H1 (cell line): Measurements from ENCODE around the gene GNG7. TPM values are rescaled to one million over a fixed set of nuclear protein-coding genes. Genes with fewer than 3 reads are reported as not detected.

Experiments used
- CTCF ChIA-PET: fragments of 300-600 bp; sonication (Branson Sonifier 250); formaldehyde crosslinking; loops from one replicate; lab custom pipeline; 2021; ENCODE audit not compliant: partially characterized antibody; lab: Charles Lee
- POLR2A ChIA-PET: fragments of 300-600 bp; sonication (Branson Sonifier 250); formaldehyde crosslinking; loops from one replicate; lab custom pipeline; 2021; ENCODE audit warnings: inconsistent platforms; ENCODE audit not compliant: partially characterized antibody; lab: Charles Lee
- DNase-seq, 2 experiments: peaks; one replicate each; pipeline versions ENCODE4 v3.0.0 to v3.0.0-alpha.2; 2010 to 2022; ENCODE audit warnings: low spot score in 2 of 2, low read depth in 1 of 2, mixed read lengths in 1 of 2
- FAIRE-seq: peaks from 2 replicates; lab custom pipeline; 2011; peaks lifted over from hg19 to GRCh38; lab: Jason Lieb, UNC
- H2AFZ ChIP-seq: 2 replicates; pipeline ENCODE4 v1.8.1; 2012; ENCODE audit warnings: low read length, inconsistent platforms
- H2AK5ac ChIP-seq: 2 replicates; pipeline ENCODE4 v1.6.1; 2013; ENCODE audit warnings: low read depth, low read length
- H2BK120ac ChIP-seq: replicated peaks from 2 replicates; pipeline ENCODE3; 2013; ENCODE audit warnings: low read depth, low read length, inconsistent platforms
- H2BK12ac ChIP-seq: 2 replicates; pipeline ENCODE4 v1.6.1; 2013; ENCODE audit warnings: low read depth, low read length
- H2BK15ac ChIP-seq: 2 replicates; pipeline ENCODE4 v1.6.1; 2013; ENCODE audit warnings: low read length
- H2BK20ac ChIP-seq: 2 replicates; pipeline ENCODE4 v1.6.1; 2013; ENCODE audit warnings: low read length
- H2BK5ac ChIP-seq: 2 replicates; pipeline ENCODE4 v1.6.1; 2013; ENCODE audit warnings: low read depth, low read length
- H3K14ac ChIP-seq: 2 replicates; pipeline ENCODE4 v1.6.1; 2013; ENCODE audit warnings: inconsistent platforms; ENCODE audit not compliant: insufficient read length
- H3K18ac ChIP-seq: 2 replicates; pipeline ENCODE4 v1.6.1; 2013; ENCODE audit warnings: low read length; ENCODE audit errors: extremely low read depth
- H3K23ac ChIP-seq: 2 replicates; pipeline ENCODE4 v1.6.1; 2013; ENCODE audit warnings: inconsistent platforms; ENCODE audit not compliant: insufficient read length
- H3K23me2 ChIP-seq: 2 replicates; pipeline ENCODE4 v1.6.1; 2013; ENCODE audit warnings: low read depth, low read length
- H3K27ac ChIP-seq: 2 replicates; pipeline ENCODE4 v1.6.1; 2011; ENCODE audit warnings: low read depth, low read length, inconsistent platforms
- H3K27me3 ChIP-seq, 4 experiments: replicated peaks in 1 of 4; 1 replicate in 1 of 4; 2 replicates in 3 of 4; pipeline versions ENCODE4 v1.6.1 to v1.8.1; 2011 to 2013; ENCODE audit warnings: low read length in 3 of 4, mild to moderate bottlenecking in 3 of 4, inconsistent platforms in 2 of 4, mixed read lengths in 2 of 4, moderate library complexity in 1 of 4; ENCODE audit not compliant: control insufficient read depth in 3 of 4, insufficient read depth in 3 of 4; ENCODE audit errors: extremely low read depth in 1 of 4
- H3K36me3 ChIP-seq, 4 experiments: 2 replicates each; pipeline versions ENCODE4 v1.6.1 to v1.8.1; 2011 to 2013; ENCODE audit warnings: mild to moderate bottlenecking in 4 of 4, low read length in 3 of 4, moderate library complexity in 2 of 4, control low read depth in 1 of 4, inconsistent platforms in 1 of 4; ENCODE audit not compliant: insufficient read depth in 4 of 4, control insufficient read depth in 2 of 4
- H3K4ac ChIP-seq: replicated peaks from 2 replicates; pipeline ENCODE3; 2013; ENCODE audit warnings: low read length, low read depth, mixed read lengths, inconsistent platforms; ENCODE audit not compliant: insufficient read length
- H3K4me1 ChIP-seq, 4 experiments: replicated peaks in 1 of 4; 1 replicate in 1 of 4; 2 replicates in 3 of 4; pipeline versions ENCODE4 v1.6.1 to v1.8.1; 2011 to 2013; ENCODE audit warnings: low read length in 3 of 4, inconsistent platforms in 2 of 4, mixed read lengths in 1 of 4; ENCODE audit not compliant: insufficient read depth in 4 of 4, control insufficient read depth in 3 of 4
- H3K4me2 ChIP-seq, 2 experiments: 2 replicates each; pipeline versions ENCODE4 v1.6.1 to v1.8.1; 2011 to 2013; ENCODE audit warnings: low read depth in 2 of 2, low read length in 2 of 2, control low read depth in 1 of 2, inconsistent platforms in 1 of 2, mild to moderate bottlenecking in 1 of 2; ENCODE audit not compliant: insufficient read depth in 1 of 2
- H3K4me3 ChIP-seq, 4 experiments: fragments of 200-600, 300-600 bp in 1 of 4; sonication (generic), shearing (Covaris generic), sonication (Bioruptor Twin) in 1 of 4; 2 replicates each; pipeline versions ENCODE4 v1.5.1 to v1.8.1; 2011 to 2016; ENCODE audit warnings: low read length in 4 of 4, low read depth in 3 of 4, control low read depth in 2 of 4, inconsistent platforms in 2 of 4, mild to moderate bottlenecking in 2 of 4, mixed read lengths in 1 of 4, moderate library complexity in 1 of 4; ENCODE audit not compliant: insufficient read depth in 2 of 4; ENCODE audit errors: extremely low read depth in 1 of 4
- H3K56ac ChIP-seq: replicated peaks from 2 replicates; pipeline ENCODE3; 2013; ENCODE audit warnings: low read depth, mild to moderate bottlenecking, mixed read lengths, low read length, inconsistent platforms; ENCODE audit not compliant: insufficient read length
- H3K79me1 ChIP-seq: 2 replicates; pipeline ENCODE4 v1.6.1; 2013; ENCODE audit warnings: low read depth, low read length, control low read depth
- H3K79me2 ChIP-seq, 2 experiments: 2 replicates each; pipeline versions ENCODE4 v1.6.1 to v1.8.1; 2012 to 2013; ENCODE audit warnings: low read length in 2 of 2, mild to moderate bottlenecking in 2 of 2, inconsistent platforms in 1 of 2; ENCODE audit not compliant: insufficient read depth in 2 of 2, control insufficient read depth in 1 of 2
- H3K9ac ChIP-seq, 4 experiments: replicated peaks in 1 of 4; 1 replicate in 1 of 4; 2 replicates in 3 of 4; pipeline versions ENCODE4 v1.6.1 to v1.8.1; 2011 to 2013; ENCODE audit warnings: low read depth in 3 of 4, low read length in 3 of 4, control low read depth in 2 of 4, mild to moderate bottlenecking in 2 of 4, moderate library complexity in 2 of 4, inconsistent platforms in 1 of 4; ENCODE audit errors: extremely low read depth in 1 of 4
- H3K9me3 ChIP-seq, 2 experiments: 2 replicates each; pipeline versions ENCODE4 v1.6.1 to v1.8.1; 2012 to 2013; ENCODE audit warnings: mild to moderate bottlenecking in 2 of 2, moderate library complexity in 2 of 2, control low read depth in 1 of 2, inconsistent platforms in 1 of 2, low read depth in 1 of 2, low read length in 1 of 2, mixed read lengths in 1 of 2; ENCODE audit not compliant: insufficient read depth in 2 of 2
- H4K20me1 ChIP-seq, 2 experiments: replicated peaks in 1 of 2; 2 replicates each; pipeline versions ENCODE3 to v1.8.1; 2011 to 2013; ENCODE audit warnings: inconsistent platforms in 2 of 2, low read length in 2 of 2, mild to moderate bottlenecking in 1 of 2; ENCODE audit not compliant: insufficient read depth in 2 of 2, control insufficient read depth in 1 of 2
- H4K5ac ChIP-seq: 2 replicates; pipeline ENCODE4 v1.6.1; 2013; ENCODE audit warnings: low read length, low read depth, mixed read lengths, inconsistent platforms; ENCODE audit not compliant: insufficient read length
- H4K8ac ChIP-seq: 2 replicates; pipeline ENCODE4 v1.8.0; 2013; ENCODE audit warnings: mild to moderate bottlenecking, moderate library complexity, low read length, inconsistent platforms; ENCODE audit not compliant: insufficient read depth; ENCODE audit errors: extremely low read depth
- H4K91ac ChIP-seq: replicated peaks from 2 replicates; pipeline ENCODE3; 2013; ENCODE audit warnings: low read length, mixed read lengths, inconsistent platforms; ENCODE audit not compliant: insufficient read length
- FOSL1 ChIP-seq: IDR thresholded peaks from 2 replicates; pipeline ENCODE4 v1.6.1; 2011; ENCODE audit warnings: mild to moderate bottlenecking, low read depth, low read length, moderate library complexity; ENCODE audit not compliant: insufficient read depth
- GABPA ChIP-seq: IDR thresholded peaks from 2 replicates; pipeline ENCODE4 v1.6.1; 2011; ENCODE audit warnings: mild to moderate bottlenecking, low read length, moderate library complexity, borderline replicate concordance; ENCODE audit not compliant: insufficient read depth
- HDAC2 ChIP-seq, 2 experiments: fragments of 300-600 bp in 1 of 2; sonication (generic) in 1 of 2; IDR thresholded peaks; 2 replicates each; pipeline ENCODE4 v1.6.1; 2011 to 2012; ENCODE audit warnings: low read depth in 2 of 2, low read length in 2 of 2, mild to moderate bottlenecking in 2 of 2, moderate library complexity in 2 of 2, borderline replicate concordance in 1 of 2, inconsistent platforms in 1 of 2
- HDAC6 ChIP-seq: IDR thresholded peaks from one replicate; pipeline ENCODE4 v1.7.1; 2012; ENCODE audit warnings: low read depth, mild to moderate bottlenecking, inconsistent platforms, low read length, moderate library complexity
- NRF1 ChIP-seq: IDR thresholded peaks from 2 replicates; pipeline ENCODE4 v1.6.1; 2011; ENCODE audit warnings: mild to moderate bottlenecking, low read depth, low read length, improper control_type of control experiment
- RBBP5 ChIP-seq: IDR thresholded peaks from 2 replicates; pipeline ENCODE4 v1.7.1; 2012; ENCODE audit warnings: low read depth, mild to moderate bottlenecking, inconsistent platforms, low read length, moderate library complexity, borderline replicate concordance
- SIN3A ChIP-seq, 2 experiments: IDR thresholded peaks in 1 of 2; conservative IDR thresholded peaks in 1 of 2; 2 replicates each; pipeline ENCODE4 v1.6.1; 2011 to 2012; ENCODE audit warnings: low read length in 2 of 2, improper control_type of control experiment in 1 of 2, low read depth in 1 of 2, mild to moderate bottlenecking in 1 of 2
- SIRT6 ChIP-seq: IDR thresholded peaks from one replicate; pipeline ENCODE4 v1.7.1; 2012; ENCODE audit warnings: low read length, inconsistent platforms
- SIX5 ChIP-seq: IDR thresholded peaks from 2 replicates; pipeline ENCODE4 v1.6.1; 2011; ENCODE audit warnings: mild to moderate bottlenecking, low read depth, low read length
- TCF12 ChIP-seq: IDR thresholded peaks from 2 replicates; pipeline ENCODE4 v1.6.1; 2011; ENCODE audit warnings: low read depth, mild to moderate bottlenecking, low read length
- WGBS, 2 experiments: shearing (Covaris generic) in 1 of 2; methylation state at CpG; one replicate each; pipeline versions ENCODE4 v1.1.6 to v1.1.7; 2013 to 2015; ENCODE audit warnings: low lambda C conversion rate in 2 of 2, mixed read lengths in 2 of 2, inconsistent platforms in 1 of 2, low coverage in 1 of 2, missing lambda C conversion rate in 1 of 2; ENCODE audit not compliant: insufficient replicate concordance in 2 of 2, insufficient coverage in 1 of 2, insufficient read length in 1 of 2; ENCODE audit errors: extremely low coverage in 1 of 2, missing lambda C conversion rate in 1 of 2; 5-methylcytosine and 5-hydroxymethylcytosine counted together
- polyA plus RNA-seq, 7 experiments: library from polyadenylated mRNA; depleted of rRNA in 3 of 7; stranded (reverse) in 5 of 7; unstranded in 2 of 7; fragments of >200 nt in 5 of 7; fragments of 200-250 nt in 2 of 7; gene quantifications; 1 replicate in 5 of 7; 2 replicates in 1 of 7; 4 replicates in 1 of 7; pipeline versions ENCODE4 v1.2.1 to v1.2.3, GENCODE V29; 2011 to 2013; ENCODE audit warnings: missing spikeins in 2 of 7, mixed read lengths in 2 of 7
- total RNA-seq: library from RNA; stranded (reverse); fragmentation: NEBNext Ultra II Directional; extraction: Animal tissue kit (Norgen Biotek cat#: 25700); gene quantifications from 2 replicates; pipeline ENCODE4 v1.2.1, GENCODE V29; 2021
- TF ChIP-seq, protein P1 (sequence below), 3 experiments: IDR thresholded peaks; 1 replicate in 2 of 3; 2 replicates in 1 of 3; pipeline versions ENCODE4 v1.5.1 to v1.6.1; 2011; ENCODE audit warnings: low read length in 3 of 3, mild to moderate bottlenecking in 3 of 3, inconsistent platforms in 2 of 3, low read depth in 1 of 3, moderate library complexity in 1 of 3; ENCODE audit not compliant: insufficient read depth in 1 of 3; ENCODE audit errors: control extremely low read depth in 1 of 3

Gene GNG7
- total and polyA plus RNA-seq, 2 of the 8 experiments (the other 6 are each of a cell fraction or from before 2014, with no cell fraction given) = 2.8 to 7.8 TPM

DNA sequence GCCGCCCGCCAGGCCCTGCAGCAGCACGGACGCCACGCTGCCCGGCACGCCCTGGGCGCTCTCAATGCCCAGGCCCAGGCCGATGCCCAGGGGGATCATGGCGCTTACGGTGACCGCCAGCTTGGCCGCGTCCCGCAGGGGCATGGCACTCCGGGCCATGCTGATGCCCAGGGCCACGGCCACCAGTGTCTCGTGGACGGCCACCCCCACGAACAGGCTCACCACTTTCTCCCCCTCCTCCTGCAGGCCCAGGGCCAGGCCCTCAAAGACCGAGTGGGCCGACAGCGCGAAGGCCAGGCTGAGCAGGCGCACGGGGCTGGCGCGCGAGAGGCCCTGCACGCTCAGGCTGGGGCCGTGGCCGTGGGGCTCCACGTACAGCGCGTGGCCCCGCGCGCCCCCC, 30.4 kb upstream of the GNG7 start:
- Histone ChIP-seq H4K91ac (no peak overlapping the region), H2AK5ac (no peak overlapping the region), H3K56ac (no peak overlapping the region), H2BK12ac (no peak overlapping the region), H3K23ac (no peak overlapping the region), H2BK5ac (no peak overlapping the region; the same call in 1 of the 2 replicates), H3K27ac (no peak overlapping the region), H2BK15ac (no peak overlapping the region), H2AFZ (no peak overlapping the region), H2BK120ac (no peak overlapping the region), H3K36me3 (peaks cover 3 to 30% (median 8%) of the 10 kb centered on the region in 4 experiments; a peak in 6 of 8 replicates), H3K79me1 (no peaks in the 10 kb centered on the region), H4K20me1 (peaks cover 4 to 27% of the 10 kb centered on the region in 2 experiments), H3K9ac (no peak overlapping the region), H3K18ac (no peak overlapping the region), H3K79me2 (no peaks in the 10 kb centered on the region; a peak in 1 of 4 replicates), H3K4me3 (no peak overlapping the region), H3K14ac (no peak overlapping the region), H2BK20ac (no peak overlapping the region), H3K4me1 (no peaks in the 10 kb centered on the region), H3K23me2 (no peaks in the 10 kb centered on the region), H3K27me3 (no peaks in the 10 kb centered on the region), H3K4ac (no peak overlapping the region), H3K4me2 (no peak overlapping the region), H4K5ac (no peak overlapping the region), H4K8ac (no peak overlapping the region), H3K9me3 (no peaks in the 10 kb centered on the region)
- DNase-seq (no peak), FAIRE-seq (no peak)
- POLR2A ChIA-PET = interaction anchor here (1.2 kb wide), 2 partner anchors 9 to 28 kb away, joined by 3 read pairs; no protein-coding TSS in a partner anchor
- CTCF ChIA-PET = interaction anchor here (1.4 kb wide), 1 partner anchor 84 kb away, joined by 4 read pairs; no protein-coding TSS in a partner anchor
- WGBS, 2 experiments = 90% methylated on average over 18 of the region's 38 CpGs; no CpG with 5 or more reads in 1 of the 2 experiments
- no peak for TF ChIP-seq SIRT6
- no peak for TF ChIP-seq HDAC6
- TF ChIP-seq FOSL1 = no peak
- TF ChIP-seq, protein P1, sequence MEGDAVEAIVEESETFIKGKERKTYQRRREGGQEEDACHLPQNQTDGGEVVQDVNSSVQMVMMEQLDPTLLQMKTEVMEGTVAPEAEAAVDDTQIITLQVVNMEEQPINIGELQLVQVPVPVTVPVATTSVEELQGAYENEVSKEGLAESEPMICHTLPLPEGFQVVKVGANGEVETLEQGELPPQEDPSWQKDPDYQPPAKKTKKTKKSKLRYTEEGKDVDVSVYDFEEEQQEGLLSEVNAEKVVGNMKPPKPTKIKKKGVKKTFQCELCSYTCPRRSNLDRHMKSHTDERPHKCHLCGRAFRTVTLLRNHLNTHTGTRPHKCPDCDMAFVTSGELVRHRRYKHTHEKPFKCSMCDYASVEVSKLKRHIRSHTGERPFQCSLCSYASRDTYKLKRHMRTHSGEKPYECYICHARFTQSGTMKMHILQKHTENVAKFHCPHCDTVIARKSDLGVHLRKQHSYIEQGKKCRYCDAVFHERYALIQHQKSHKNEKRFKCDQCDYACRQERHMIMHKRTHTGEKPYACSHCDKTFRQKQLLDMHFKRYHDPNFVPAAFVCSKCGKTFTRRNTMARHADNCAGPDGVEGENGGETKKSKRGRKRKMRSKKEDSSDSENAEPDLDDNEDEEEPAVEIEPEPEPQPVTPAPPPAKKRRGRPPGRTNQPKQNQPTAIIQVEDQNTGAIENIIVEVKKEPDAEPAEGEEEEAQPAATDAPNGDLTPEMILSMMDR (IDR thresholded peaks at IDR 0.05; ENCODE audit: control extremely low read depth in 1 of 3, insufficient read depth in 1 of 3, low read depth in 1 of 3, low read length in 3 of 3) = no peak
- no peak for TF ChIP-seq RBBP5
- TF ChIP-seq GABPA = no peak
- TF ChIP-seq NRF1 = no peak
- TF ChIP-seq SIN3A (conservative IDR thresholded peaks at IDR 0.05 in 1 of 2, IDR thresholded peaks at IDR 0.05 in 1 of 2; ENCODE audit: low read depth in 1 of 2, low read length in 2 of 2) = no peak
- TF ChIP-seq TCF12 = no peak
- no peak for TF ChIP-seq SIX5
- TF ChIP-seq HDAC2 (IDR thresholded peaks at IDR 0.05; ENCODE audit: borderline replicate concordance in 1 of 2, low read depth in 2 of 2, low read length in 2 of 2) = no peak
